Mesenteric fat pad (tissue), 1 donor: ENCODE measurements around the gene TOB2. TPM values are rescaled to one million over a fixed set of nuclear protein-coding genes. Genes with fewer than 3 reads are reported as not detected.

Experiments used
- DNase-seq: peaks from one replicate; pipeline ENCODE4 v3.0.0-alpha.2; 2020; ENCODE audit warnings: low spot score
- long read RNA-seq: library from polyadenylated mRNA; unstranded; transcript quantifications from one replicate; pipeline ENCODE4 v2.0.0, GENCODE V29; 2020
- total RNA-seq: library from RNA; stranded (reverse); fragmentation: NEBNext Ultra II Directional; extraction: Animal tissue kit (Norgen Biotek cat#: 25700); gene quantifications from one replicate; pipeline ENCODE4 v1.2.1, GENCODE V29; 2021
- donor health status: DM: yes; HTN: yes; CAD: no.

TOB2 gene, protein sequence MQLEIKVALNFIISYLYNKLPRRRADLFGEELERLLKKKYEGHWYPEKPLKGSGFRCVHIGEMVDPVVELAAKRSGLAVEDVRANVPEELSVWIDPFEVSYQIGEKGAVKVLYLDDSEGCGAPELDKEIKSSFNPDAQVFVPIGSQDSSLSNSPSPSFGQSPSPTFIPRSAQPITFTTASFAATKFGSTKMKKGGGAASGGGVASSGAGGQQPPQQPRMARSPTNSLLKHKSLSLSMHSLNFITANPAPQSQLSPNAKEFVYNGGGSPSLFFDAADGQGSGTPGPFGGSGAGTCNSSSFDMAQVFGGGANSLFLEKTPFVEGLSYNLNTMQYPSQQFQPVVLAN
- 82.4 TPM for total RNA-seq
- long read RNA-seq, full-length matches to known transcripts, result 42 of 118 reads
- long read RNA-seq, partial matches to known transcripts, result 0 of 118 reads
- long read RNA-seq, other reads (novel, unspliced or antisense), result 76 of 118 reads

DNA sequence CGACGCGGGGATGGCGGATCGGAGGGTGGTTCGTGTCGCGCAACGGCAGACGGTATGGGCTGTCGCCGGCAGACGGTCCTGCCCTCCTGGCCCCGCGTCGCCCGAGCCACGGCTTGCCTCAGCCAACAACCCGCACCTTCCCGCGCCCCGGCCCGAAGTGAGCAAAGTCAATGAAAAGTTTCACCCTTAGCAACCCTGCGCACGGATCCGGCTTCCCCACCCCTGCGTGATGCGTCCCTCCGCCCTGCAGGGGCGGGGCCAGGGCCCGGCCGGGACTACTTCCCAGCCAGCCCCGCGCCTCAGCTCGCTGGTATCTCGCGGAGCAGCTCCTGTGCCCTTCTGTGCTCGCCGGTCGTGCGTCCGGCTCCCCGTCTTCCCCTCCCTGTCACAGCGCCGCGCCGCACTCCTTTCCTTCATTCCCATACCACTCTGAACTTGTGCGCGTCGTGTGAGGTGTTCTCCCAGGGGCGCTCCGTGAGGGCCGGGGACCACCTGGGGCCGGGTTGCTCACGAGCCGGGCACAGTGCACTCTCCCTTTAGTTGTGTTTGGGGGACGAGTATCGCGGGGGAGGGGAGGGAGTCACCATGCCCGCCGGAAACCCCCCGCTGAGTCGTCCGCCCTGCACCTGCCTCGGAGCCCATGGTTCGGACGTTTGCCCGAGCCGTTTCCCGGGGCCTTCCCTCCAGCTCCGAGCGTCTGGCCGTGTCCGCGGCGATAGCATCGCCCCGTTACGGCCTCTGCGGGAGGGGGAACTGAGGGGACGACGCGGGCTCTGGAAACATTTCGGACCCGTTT is at the start of gene TOB2:
Gene TOB2, minus strand, starts transcription at position 163 of the 796 bp plus-strand sequence. CDS start 9,456 bp downstream, outside the sequence.
- peak; percentile 98 for DNase-seq

DNA sequence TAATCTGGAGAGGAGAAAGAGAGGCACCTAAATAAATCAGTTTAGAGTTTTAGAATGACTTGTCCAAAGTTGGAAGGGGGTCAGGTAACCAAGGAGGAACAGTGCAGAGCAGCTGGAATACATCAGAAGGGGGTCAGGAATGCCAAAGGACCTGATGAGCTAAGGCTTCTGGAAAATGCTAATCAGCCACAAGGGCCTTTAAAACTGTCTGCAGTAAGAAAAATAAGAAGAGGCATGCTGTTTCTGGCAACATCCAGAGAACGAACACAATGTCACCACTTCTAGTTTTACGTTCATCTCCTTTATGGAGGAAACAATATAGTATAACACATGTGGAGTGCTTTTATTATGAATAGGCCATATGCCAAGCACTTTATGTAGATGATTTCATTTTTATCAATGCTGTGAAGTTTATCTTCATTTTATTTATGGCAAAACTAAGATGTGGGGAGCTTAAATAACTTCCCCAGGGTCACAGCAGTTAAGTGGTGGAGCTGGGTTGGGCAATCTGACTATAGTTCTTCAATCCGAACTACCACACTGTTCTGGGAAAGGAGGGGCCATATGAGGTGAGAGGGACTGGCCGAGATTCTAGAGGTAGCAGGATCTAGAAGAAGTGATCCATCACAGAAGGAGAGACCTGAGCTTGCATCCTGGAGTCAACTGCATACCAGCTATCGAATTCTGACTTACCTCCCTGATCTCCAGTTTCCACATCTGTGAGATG is 44.9 kb upstream of the TOB2 start:
- no peak for DNase-seq

DNA sequence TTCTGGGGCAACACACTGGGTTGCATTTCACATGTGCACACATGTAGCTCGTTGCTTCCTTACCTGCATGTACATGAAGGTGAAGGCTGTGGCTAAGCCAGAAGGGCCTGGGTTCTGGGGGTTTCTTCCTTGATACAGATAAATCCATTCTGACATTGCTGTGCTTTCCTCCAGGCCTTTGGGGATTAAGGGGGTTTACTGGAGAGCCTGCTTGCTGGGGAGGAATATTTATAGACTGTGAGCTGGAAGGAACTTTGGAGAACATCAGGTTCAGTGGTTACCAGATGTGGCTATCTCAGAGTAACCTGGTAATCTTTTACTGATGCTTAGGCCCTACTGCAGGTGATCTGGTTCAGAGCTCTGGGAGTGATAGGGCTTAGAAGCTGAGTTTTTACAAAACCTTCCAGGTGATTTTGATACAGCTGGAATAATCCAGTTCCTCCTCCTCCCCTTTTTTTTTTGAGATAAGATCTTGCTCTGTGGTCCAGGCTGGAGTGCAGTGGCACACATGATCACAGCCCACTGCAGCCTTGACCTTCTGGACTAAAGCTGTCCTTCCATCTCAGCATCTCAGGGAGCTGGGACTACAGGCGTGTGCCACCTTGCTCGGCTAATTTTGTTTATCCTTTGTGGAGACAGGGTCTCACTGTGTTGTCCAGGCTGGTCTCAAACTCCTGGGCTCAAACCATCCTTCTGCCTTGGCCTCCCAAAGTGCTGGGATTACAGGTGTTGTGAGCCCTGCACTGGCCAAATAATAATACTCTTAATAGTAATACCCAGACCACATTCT is 42.2 kb upstream of the TOB2 start:
- no peak for DNase-seq

DNA sequence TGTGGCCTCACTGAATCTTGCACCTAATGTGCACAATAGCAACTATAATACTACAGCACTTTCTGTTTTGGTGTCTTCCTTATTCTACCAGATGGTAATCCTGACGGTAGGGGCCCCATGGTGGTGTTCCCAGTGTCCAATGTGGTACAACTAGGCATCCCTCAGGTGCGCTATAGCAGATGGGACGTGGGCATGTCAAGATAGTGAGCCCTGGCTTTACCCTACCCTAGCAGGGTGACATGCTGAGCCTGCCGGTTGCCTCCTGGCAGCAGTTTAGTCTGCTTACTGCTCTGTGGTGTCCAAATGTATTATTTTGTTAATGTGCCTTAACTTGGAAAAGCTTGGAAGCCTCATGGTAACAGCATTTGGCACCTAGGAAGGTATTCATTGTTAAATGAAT is 41.5 kb upstream of the TOB2 start:
- no peak for DNase-seq

DNA sequence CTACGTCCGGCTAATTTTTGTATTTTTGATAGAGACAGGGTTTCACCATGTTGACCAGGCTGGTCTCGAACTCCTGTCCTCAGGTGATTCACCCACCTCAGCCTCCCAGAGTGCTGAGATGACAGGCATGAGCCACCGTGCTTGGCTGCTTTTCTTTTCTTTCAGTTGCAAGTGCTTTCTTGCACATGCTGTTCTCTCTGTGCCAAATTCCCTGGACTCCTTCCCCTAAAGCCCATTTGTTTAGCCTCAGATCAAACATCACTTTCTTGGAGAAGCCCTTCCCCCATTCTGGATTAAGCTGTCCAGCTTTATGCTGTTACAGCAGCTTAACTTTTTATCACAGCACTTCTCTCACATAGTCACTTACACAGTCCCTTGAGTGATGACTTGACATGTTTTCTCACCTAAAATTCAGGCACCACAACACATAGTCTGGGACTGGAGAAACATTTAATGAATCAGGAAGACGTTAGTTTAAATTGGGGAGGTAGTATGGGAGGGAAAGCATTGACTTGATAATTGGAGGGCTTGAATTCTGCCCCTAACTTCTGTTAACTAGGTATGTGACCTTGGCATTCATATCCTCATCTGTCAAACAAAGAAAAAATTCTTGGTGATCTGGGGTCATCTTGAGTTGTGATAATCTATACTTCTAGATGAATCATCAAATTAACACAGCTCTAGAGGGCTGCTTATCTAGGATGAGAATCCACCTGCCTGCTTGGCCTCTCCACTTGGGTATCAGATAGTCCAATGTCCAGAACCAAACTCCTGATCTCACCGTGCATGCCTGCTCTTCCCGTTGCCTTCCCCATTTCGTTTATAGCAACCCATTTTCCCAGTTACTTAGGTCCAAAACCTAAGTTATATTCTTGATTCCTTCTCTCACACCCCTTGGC is 40.7 kb upstream of the TOB2 start:
- no peak for DNase-seq

DNA sequence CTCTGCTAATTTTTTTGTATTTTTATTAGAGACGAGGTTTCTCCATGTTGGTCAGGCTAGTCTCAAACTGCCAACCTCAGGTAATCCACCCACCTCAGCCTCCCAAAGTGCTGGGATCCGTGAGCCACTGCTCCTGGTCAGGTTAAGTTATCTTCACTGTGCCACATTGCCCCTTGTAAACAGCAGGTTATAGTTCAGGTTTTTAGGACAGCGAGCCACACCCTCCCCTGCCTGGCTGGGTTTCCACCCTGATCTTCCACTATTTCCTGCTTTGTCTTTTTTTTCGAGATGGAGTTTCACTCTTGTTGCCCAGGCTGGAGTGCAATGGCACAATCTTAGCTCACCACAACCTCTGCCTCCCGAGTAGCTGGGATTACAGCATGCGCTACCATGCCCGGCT is 38.4 kb upstream of the TOB2 start:
- no peak for DNase-seq

DNA sequence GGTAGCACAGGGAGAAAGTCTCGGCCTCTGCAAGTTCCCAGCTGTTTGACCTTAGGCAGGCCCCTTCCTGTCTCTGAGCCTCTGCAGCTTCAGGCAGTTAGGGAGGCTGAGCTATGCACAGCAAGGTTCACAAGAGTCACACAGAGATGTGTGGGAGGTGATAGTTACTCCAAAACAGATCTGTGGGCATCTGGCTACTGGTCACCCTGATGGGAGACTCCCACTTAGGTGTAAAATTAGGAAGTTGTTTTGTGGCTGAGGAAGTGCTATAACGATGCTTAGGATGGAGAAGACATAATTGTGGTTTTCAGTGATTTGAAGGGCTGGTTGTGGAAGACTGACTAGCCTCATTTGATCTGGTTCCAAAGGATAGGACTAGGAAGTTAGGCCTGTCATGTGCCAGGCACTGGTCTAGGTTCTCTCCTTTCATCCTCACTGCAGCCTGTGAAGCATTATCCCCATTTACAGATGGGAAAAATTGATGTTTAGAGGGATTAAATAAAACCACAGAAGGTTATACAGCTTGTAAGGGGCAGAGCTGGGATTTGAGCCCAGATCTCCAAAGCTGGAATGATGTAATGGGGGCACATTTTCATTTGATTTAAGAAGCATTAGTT is 35.8 kb upstream of the TOB2 start:
- DNase-seq, result no peak

DNA sequence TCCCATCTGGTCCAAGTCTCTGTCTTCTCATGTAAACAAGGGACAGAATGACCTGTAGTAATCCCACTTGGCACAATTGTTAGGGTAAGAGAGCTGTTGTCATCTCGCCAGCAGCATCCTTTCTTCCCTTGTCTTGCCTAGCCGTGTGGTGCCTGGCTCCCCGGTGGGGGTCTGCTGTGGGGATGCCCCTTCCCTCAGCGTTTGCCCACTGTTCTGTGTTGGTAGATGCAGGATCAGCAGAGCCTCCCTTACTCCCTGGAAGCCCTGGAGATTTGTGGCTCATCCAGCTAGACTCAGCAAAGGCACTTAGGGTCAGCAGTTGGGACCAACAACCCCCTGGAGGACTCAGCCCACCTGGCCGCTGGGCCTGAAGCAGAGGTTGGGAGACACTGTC is 35.3 kb upstream of the TOB2 start:
- DNase-seq, result no peak

DNA sequence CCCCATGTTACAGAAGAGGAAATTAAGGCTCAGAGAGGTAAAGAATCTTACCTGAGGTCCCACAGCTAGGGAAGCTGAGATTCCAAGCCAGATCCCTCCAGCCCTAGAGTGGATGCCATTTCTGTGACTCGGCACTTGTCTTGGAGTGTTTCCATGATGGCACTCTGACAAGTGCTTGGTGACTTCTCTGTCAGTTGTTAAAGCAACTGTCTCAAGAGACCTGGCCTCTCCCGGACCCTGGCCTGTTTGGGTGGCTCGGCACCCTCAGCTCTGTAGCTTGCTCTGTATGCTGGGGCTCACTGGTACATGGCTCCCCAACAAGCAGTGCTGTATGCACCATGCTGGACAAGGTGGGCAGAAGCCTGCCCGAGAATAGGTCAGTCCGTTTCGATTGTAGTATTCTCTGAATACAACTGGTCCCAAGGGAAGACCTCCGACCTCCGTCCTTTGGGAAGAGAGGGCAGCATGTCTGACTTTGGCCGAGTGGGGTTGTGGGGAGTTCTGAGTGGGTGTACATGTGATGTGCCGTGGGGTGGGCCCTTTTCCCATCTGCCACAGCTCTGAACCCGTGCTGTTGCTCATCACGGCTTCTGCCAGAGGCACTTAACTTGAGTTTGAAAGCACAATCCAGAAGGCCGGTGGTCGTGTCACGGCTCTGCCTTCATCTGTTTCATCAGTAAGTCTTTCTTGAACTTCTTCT is 34.7 kb upstream of the TOB2 start:
- no peak for DNase-seq

DNA sequence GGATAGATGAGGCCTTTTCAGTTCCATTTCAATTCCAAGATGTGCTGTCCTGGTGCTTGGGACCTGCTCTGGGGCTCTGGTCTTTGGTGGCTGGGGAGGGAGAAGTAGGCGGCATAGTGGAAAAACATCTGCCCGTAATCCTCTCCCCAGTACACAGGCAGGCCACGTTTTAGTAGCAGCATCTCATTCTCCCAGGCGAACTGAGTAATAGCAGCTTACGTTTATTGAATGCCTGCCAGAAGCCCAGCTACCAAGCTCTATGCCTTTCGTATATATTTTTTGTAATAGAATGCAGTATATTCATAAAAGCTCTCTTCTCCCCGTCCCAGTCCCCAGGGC is 33.8 kb upstream of the TOB2 start:
- DNase-seq, result no peak

DNA sequence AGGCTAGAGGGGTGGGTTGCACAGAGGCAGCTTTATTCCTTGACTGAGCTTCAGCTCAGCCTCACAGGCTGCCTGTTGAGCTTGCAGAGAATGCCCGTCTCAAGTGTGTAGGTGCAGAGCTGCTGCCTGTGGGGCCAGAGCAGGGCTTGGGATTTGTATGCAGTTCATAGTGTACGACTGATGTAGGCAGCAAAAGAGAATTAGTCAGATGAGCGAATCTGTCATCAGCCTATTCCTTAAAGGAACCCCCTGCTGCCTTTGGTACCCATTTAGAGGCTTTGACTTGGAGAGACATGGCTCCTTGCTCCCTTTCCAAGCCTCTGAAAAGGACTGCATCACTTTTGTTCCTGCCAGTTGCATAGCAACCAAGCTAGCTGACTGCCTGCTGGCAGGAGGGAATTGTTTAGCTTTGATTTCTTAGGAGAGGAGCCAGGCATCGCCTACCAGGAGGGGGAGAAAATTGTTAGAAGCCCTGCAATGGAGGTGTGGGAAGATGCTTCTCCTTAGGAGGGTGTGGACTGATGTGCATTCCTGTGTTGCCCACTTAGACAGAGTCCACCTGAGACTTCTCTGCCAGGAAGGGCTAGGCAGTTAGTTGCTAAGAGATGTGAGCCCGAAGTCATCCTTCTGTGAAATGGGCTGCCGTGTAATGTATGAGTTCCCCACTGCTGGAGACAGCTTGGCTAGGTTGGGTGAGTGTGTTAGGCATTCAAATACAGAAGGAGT is 33.2 kb upstream of the TOB2 start:
- DNase-seq, result no peak

DNA sequence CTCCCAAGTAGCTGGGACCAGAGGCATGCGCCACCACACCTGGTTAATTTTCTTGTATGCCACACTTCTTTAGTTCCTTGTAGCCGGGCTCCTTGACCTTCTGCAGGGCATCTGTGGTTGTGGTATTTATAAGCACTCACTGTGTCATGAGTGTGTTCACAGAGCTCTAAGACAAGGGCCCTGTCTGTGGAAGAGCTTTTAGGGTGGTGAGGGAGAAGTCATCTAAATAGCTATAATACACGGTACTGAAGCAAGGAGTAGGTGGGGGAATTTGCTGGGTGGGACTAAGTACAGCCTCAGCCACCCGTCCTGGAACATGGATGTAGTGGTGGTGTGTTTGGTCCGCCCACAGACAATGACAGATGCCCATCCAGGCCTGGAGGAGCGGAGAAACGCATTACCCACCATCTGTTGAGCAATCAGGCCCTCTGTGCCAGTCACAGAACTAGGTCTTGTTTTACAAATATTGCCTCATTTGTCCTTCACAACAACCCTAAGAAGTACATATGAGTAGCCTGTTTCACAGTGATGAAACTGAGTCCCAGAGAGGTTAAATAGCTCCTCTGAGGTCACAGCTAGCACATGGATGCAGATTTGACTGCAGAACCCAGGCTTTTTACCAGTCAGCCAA is 32.4 kb upstream of the TOB2 start:
- DNase-seq, result no peak

DNA sequence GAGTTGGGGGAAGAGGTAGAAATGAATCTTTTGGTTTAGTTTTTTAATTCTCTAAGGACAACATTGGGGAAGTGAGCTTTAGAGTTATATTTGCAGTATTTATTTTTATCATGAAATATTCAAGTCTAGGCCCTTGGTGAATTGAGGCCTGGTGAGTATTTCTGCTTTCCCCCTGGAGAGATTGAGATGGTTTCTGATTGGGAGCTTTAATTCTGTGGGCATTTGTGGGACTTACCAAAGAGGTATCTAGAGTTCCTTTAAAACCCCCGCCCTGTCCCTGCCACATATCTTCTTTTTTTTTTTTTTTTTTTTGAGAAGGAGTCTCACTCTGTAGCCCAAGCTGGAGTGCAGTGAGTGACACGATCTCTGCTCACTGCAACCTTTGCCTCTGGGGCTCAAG is 31.9 kb upstream of the TOB2 start:
- DNase-seq, result no peak

DNA sequence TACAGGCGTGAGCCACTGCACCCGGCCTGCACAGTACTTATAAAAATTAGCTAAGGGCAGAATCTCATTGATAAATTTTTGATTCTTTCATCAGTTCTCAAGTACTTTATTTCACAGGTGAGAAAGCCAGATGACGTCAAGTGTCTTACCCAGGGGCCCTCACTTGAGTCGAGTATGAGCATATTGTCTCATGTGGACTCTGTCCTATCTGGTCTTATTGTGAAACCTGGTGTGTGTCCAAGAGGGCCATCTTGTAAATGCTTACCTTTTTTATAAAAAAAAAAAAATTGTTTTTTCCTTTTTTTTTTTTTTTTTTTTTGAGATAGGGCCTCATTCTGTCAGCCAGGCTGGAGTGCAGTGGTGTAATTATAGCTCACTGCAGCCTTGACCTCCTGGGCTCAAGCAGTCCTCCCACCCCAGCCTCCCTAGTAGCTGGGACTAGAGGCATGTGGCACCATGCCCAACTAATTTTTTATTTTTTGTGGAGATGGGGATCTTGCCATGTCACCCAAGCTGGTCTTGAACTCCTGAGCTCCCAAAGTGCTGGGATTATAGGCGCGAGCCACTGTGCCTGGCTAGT is 28.4 kb upstream of the TOB2 start:
- DNase-seq, result no peak

DNA sequence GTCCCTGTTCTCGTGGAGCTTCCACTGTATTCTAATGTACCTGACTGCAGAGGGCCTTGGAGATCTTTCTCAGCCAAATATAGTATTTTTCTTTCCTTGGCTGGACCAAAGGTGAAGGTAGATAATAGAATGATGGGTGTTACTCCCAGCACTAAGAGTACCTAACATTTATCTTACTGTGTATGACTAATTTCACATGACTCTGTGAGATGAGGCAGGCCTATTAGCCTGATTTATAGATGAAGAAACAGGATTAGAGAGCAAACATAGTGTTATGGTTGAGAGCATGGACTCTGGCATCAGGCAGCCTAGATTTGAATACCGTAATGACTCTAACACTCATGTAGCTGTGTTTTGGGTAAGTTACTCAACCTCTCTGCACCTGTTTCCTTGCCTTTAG is 25.0 kb upstream of the TOB2 start:
- DNase-seq, result no peak

DNA sequence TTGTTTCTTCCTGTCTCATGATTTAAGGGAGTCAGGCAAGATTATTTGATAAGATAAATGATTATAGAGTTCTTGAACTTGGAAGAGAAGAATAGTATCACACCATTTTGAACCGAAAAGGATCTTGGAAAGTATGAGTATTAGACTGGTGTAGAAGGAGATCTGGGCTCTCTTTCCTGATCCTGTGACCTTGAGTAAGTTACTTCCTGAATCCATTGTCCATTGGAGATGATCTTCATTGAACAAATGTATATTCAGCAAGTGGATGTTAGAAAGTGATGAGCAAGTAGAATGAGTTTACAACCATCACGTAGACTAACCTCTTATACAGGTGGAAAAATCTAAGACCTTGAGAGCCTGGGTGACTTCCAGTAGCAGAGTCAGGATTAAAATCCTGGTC is 24.3 kb upstream of the TOB2 start:
- DNase-seq, result no peak

DNA sequence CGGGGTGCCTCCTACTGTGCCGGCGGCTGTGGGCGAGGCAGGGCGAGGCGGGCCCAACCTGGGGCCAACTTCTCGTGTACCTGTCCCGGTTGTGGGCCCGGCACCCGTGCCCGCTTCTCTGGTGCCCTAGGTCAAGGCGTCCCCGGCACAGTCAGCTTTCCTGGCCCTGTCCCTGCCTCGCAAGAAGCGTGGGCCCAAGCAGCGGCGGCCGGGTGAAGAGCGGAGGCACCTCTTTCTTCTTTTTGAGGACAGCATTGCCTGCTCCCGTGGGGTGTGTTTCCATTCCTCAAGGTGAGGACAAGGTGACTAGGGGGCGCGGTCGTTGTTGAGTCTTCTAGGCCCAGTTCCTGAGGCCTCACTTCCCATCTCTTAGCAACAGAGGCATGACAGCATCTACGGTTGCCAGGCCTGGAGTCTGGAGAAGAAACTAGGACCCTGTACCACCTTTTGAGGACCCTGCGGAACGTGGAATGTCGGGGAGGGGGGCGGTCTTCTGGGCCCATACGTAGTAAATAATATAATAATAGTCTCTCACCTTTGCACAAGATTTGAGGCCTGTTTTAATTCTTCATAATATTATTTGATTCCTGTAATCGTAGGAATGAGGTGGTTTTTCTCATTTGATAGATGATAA is 22.7 kb upstream of the TOB2 start:
- no peak for DNase-seq
